Measurements from ENCODE around the gene STAT2. TPM values are rescaled to one million over a fixed set of nuclear protein-coding genes. Genes with fewer than 3 reads are reported as not detected.

Gene STAT2
- total and polyA plus RNA-seq, 2 experiments from 2014 or later = 15.6 to 67.9 TPM

- Histone ChIP-seq H3F3A (replicated peaks; ENCODE audit: low read depth) (peaks cover 24% of the 10 kb centered on the region), H4K20me1 (replicated peaks; ENCODE audit: insufficient read depth) (0 out of 2 replicates have a peak, but pooled peaks cover 6% of the 10 kb centered on the region), H3K27me3 (ENCODE audit: insufficient read depth) (no peaks in the 10 kb centered on the region), H3K9me2 (ENCODE audit: insufficient read depth) (no peaks in the 10 kb centered on the region), H3K4me3 (no peak overlapping the region), H3K4me1 (ENCODE audit: insufficient read depth) (no peaks in the 10 kb centered on the region), H3K36me3 (ENCODE audit: insufficient read depth) (peaks cover 37% of the 10 kb centered on the region), H2AFZ (no peak overlapping the region), H3K4me2 (no peak overlapping the region), H3K27ac (ENCODE audit: low read depth) (no peak overlapping the region), H3K79me2 (replicated peaks; ENCODE audit: insufficient read depth) (no peaks in the 10 kb centered on the region)
- DNase-seq (ENCODE audit: low spot score) (no peak), ATAC-seq (no peak)
- TF ChIP-seq, protein P1, sequence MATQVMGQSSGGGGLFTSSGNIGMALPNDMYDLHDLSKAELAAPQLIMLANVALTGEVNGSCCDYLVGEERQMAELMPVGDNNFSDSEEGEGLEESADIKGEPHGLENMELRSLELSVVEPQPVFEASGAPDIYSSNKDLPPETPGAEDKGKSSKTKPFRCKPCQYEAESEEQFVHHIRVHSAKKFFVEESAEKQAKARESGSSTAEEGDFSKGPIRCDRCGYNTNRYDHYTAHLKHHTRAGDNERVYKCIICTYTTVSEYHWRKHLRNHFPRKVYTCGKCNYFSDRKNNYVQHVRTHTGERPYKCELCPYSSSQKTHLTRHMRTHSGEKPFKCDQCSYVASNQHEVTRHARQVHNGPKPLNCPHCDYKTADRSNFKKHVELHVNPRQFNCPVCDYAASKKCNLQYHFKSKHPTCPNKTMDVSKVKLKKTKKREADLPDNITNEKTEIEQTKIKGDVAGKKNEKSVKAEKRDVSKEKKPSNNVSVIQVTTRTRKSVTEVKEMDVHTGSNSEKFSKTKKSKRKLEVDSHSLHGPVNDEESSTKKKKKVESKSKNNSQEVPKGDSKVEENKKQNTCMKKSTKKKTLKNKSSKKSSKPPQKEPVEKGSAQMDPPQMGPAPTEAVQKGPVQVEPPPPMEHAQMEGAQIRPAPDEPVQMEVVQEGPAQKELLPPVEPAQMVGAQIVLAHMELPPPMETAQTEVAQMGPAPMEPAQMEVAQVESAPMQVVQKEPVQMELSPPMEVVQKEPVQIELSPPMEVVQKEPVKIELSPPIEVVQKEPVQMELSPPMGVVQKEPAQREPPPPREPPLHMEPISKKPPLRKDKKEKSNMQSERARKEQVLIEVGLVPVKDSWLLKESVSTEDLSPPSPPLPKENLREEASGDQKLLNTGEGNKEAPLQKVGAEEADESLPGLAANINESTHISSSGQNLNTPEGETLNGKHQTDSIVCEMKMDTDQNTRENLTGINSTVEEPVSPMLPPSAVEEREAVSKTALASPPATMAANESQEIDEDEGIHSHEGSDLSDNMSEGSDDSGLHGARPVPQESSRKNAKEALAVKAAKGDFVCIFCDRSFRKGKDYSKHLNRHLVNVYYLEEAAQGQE (IDR thresholded peaks at IDR 0.05; ENCODE audit: unreplicated experiment) = no peak
- no peak for TF ChIP-seq NANOG (IDR thresholded peaks at IDR 0.05; ENCODE audit: borderline replicate concordance)
- Mint-ChIP-seq H3K4me1 (no peaks in the 10 kb centered on the region), H3K27ac (no peak overlapping the region), H3K9me3 (no peaks in the 10 kb centered on the region), H3K27me3 (ENCODE audit: insufficient read depth, low read depth, poor library complexity) (no peaks in the 10 kb centered on the region), H3K36me3 (ENCODE audit: low read depth) (peaks cover 67% of the 10 kb centered on the region), H3K4me3 (no peak overlapping the region)
Observed at GRCh38 chr12:56307221-56307965, 52.5 kb downstream of the STAT2 start.

- no peak overlapping the region for H2AFZ ChIP-seq
- peaks cover 28% of the 10 kb centered on the region for H3K36me3 ChIP-seq (ENCODE audit: insufficient read depth)
- Mint-ChIP-seq H3K27me3 (ENCODE audit: insufficient read depth, low read depth, poor library complexity) (peaks cover 1% of the 10 kb centered on the region), H3K27ac (no peak overlapping the region), H3K36me3 (ENCODE audit: low read depth) (peaks cover 61% of the 10 kb centered on the region), H3K4me1 (peaks cover 11% of the 10 kb centered on the region), H3K4me3 (no peak overlapping the region), H3K9me3 (no peaks in the 10 kb centered on the region; the same call in 2 of the 3 replicates)
- H3K4me1 ChIP-seq (ENCODE audit: insufficient read depth) = peaks cover 7% of the 10 kb centered on the region; the same call in 1 of the 2 replicates
- DNase-seq (ENCODE audit: low spot score) = no peak
- no peaks in the 10 kb centered on the region for H3K9me2 ChIP-seq (ENCODE audit: insufficient read depth)
- H3K79me2 ChIP-seq (replicated peaks; ENCODE audit: insufficient read depth) = no peaks in the 10 kb centered on the region
- H4K20me1 ChIP-seq (replicated peaks; ENCODE audit: insufficient read depth) = 0 out of 2 replicates have a peak, but pooled peaks cover 6% of the 10 kb centered on the region
- no peaks in the 10 kb centered on the region for H3K27me3 ChIP-seq (ENCODE audit: insufficient read depth)
- H3K4me3 ChIP-seq = no peak overlapping the region
- H3K27ac ChIP-seq (ENCODE audit: low read depth) = no peak overlapping the region
- no peak for ATAC-seq
- H3F3A ChIP-seq (replicated peaks; ENCODE audit: low read depth) = peaks cover 36% of the 10 kb centered on the region
- no peak overlapping the region for H3K4me2 ChIP-seq
- TF ChIP-seq EZH2 (IDR thresholded peaks at IDR 0.05; ENCODE audit: low read depth, unreplicated experiment) = no peak
- no peak for TF ChIP-seq CREB1 (CRISPR knock-in tag; IDR thresholded peaks at IDR 0.05; ENCODE audit: low read depth)
- TF ChIP-seq, protein P2, sequence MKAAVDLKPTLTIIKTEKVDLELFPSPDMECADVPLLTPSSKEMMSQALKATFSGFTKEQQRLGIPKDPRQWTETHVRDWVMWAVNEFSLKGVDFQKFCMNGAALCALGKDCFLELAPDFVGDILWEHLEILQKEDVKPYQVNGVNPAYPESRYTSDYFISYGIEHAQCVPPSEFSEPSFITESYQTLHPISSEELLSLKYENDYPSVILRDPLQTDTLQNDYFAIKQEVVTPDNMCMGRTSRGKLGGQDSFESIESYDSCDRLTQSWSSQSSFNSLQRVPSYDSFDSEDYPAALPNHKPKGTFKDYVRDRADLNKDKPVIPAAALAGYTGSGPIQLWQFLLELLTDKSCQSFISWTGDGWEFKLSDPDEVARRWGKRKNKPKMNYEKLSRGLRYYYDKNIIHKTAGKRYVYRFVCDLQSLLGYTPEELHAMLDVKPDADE (IDR thresholded peaks at IDR 0.05) = no peak
- TF ChIP-seq ZNF114 (CRISPR knock-in tag; IDR thresholded peaks at IDR 0.05) = no peak
- no peak for TF ChIP-seq NANOG (IDR thresholded peaks at IDR 0.05; ENCODE audit: borderline replicate concordance)
- TF ChIP-seq EZH2phosphoT487 (IDR thresholded peaks at IDR 0.05; ENCODE audit: unreplicated experiment) = no peak
- TF ChIP-seq POLR2AphosphoS5 (IDR thresholded peaks at IDR 0.05; ENCODE audit: low read depth) = no peak
- TF ChIP-seq, protein P3, sequence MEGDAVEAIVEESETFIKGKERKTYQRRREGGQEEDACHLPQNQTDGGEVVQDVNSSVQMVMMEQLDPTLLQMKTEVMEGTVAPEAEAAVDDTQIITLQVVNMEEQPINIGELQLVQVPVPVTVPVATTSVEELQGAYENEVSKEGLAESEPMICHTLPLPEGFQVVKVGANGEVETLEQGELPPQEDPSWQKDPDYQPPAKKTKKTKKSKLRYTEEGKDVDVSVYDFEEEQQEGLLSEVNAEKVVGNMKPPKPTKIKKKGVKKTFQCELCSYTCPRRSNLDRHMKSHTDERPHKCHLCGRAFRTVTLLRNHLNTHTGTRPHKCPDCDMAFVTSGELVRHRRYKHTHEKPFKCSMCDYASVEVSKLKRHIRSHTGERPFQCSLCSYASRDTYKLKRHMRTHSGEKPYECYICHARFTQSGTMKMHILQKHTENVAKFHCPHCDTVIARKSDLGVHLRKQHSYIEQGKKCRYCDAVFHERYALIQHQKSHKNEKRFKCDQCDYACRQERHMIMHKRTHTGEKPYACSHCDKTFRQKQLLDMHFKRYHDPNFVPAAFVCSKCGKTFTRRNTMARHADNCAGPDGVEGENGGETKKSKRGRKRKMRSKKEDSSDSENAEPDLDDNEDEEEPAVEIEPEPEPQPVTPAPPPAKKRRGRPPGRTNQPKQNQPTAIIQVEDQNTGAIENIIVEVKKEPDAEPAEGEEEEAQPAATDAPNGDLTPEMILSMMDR (conservative IDR thresholded peaks at IDR 0.05; ENCODE audit: low read depth in 2 of 2) = no peak
Observed at GRCh38 chr12:56304872-56305590, 54.9 kb downstream of the STAT2 start.

Data from GM23338 (cell line).